K562 (cell line): ENCODE measurements around the gene JAKMIP1. TPM values are rescaled to one million over a fixed set of nuclear protein-coding genes. Genes with fewer than 3 reads are reported as not detected.

Experiments
- ATAC-seq: fragments of 200-7000 bp; cut with Tn5 transposase; 3 replicates; pipeline ENCODE4 v1.9.1; 2020; ENCODE audit warnings: moderate library complexity
- BruUV-seq: library from RNA; stranded (reverse); fragments of 400-500 nt; replicated peaks from 2 replicates; lab custom pipeline; 2021; lab: Mats Ljungman, UMichigan
- CTCF ChIA-PET: fragments of 300-600 bp; formaldehyde crosslinking; extraction: SDS; loops from one replicate; lab custom pipeline; 2021; ENCODE audit warnings: low intra/inter-chr PET ratio; lab: Yijun Ruan, JAX
- POLR2A ChIA-PET: fragments of 300-600, 350-650 bp; sonication (Branson Sonifier 250); formaldehyde crosslinking; extraction: SDS; loops from one replicate; lab custom pipeline; 2021; ENCODE audit warnings: antibody characterized with exemption, inconsistent platforms; lab: Yijun Ruan, JAX
- DNase-seq, 4 experiments: peaks; one replicate each; pipeline versions ENCODE4 v3.0.0 to v3.0.0-alpha.2; 2011 to 2018; ENCODE audit warnings: low spot score in 3 of 4, mixed read lengths in 3 of 4; ENCODE audit errors: extremely low read depth in 1 of 4
- FAIRE-seq: peaks from 2 replicates; lab custom pipeline; 2011; peaks lifted over from hg19 to GRCh38; lab: Jason Lieb, UNC
- H2AFZ ChIP-seq: 2 replicates; pipeline ENCODE4 v1.6.0; 2011; ENCODE audit warnings: low read depth, low read length, control low read depth, inconsistent platforms
- H3K27ac ChIP-seq: fragments of 200-600 bp; 3 replicates; pipeline ENCODE4 v1.8.0; 2011; ENCODE audit warnings: low read depth, mild to moderate bottlenecking, control low read depth, inconsistent platforms, low read length, moderate library complexity, mixed read lengths; ENCODE audit errors: extremely low read depth
- H3K27me3 ChIP-seq, 2 experiments: fragments of 300-600 bp in 1 of 2; 2 replicates in 1 of 2; 3 replicates in 1 of 2; pipeline versions ENCODE4 v1.6.0 to v1.8.0; 2011; ENCODE audit warnings: inconsistent platforms in 2 of 2, low read length in 2 of 2, mild to moderate bottlenecking in 1 of 2, mixed read lengths in 1 of 2, moderate library complexity in 1 of 2; ENCODE audit not compliant: control insufficient read depth in 2 of 2, insufficient read depth in 2 of 2
- H3K36me3 ChIP-seq: fragments of 300-600 bp; 3 replicates; pipeline ENCODE4 v1.8.0; 2011; ENCODE audit warnings: mild to moderate bottlenecking, low read length, inconsistent platforms; ENCODE audit not compliant: control insufficient read depth, insufficient read depth
- H3K4me1 ChIP-seq, 2 experiments: fragments of 200-600 bp in 1 of 2; replicated peaks in 1 of 2; 2 replicates in 1 of 2; 3 replicates in 1 of 2; pipeline versions ENCODE4 v1.5.1 to v1.8.0; 2011; ENCODE audit warnings: inconsistent platforms in 2 of 2, low read length in 2 of 2, mild to moderate bottlenecking in 1 of 2, mixed read lengths in 1 of 2, moderate library complexity in 1 of 2; ENCODE audit not compliant: control insufficient read depth in 2 of 2, insufficient read depth in 2 of 2
- H3K4me2 ChIP-seq: 2 replicates; pipeline ENCODE4 v1.6.1; 2011; ENCODE audit warnings: low read length, control low read depth, inconsistent platforms, mixed read lengths; ENCODE audit not compliant: insufficient read depth
- H3K4me3 ChIP-seq: fragments of 200-600 bp; sonication (generic), shearing (Covaris generic); 2 replicates; pipeline ENCODE4 v1.5.1; 2016; ENCODE audit warnings: control low read depth, inconsistent platforms
- H3K79me2 ChIP-seq: fragments of 200-600 bp; 3 replicates; pipeline ENCODE4 v1.8.0; 2011; ENCODE audit warnings: low read length, inconsistent platforms; ENCODE audit not compliant: control insufficient read depth, insufficient read depth
- H3K9ac ChIP-seq, 2 experiments: 2 replicates each; pipeline versions ENCODE4 v1.6.0 to v1.6.1; 2011; ENCODE audit warnings: low read depth in 2 of 2, low read length in 2 of 2, control low read depth in 1 of 2, inconsistent platforms in 1 of 2, mild to moderate bottlenecking in 1 of 2, mixed read lengths in 1 of 2; ENCODE audit not compliant: insufficient read depth in 1 of 2
- H3K9me1 ChIP-seq: one replicate; pipeline ENCODE4 v1.6.0; 2011; ENCODE audit warnings: inconsistent platforms, mild to moderate bottlenecking, low read length, moderate library complexity; ENCODE audit not compliant: control insufficient read depth, insufficient read depth
- H3K9me3 ChIP-seq: replicated peaks from 2 replicates; pipeline ENCODE4 v1.5.1; 2011; ENCODE audit warnings: low read depth, low read length, inconsistent platforms; ENCODE audit not compliant: control insufficient read depth, insufficient read depth
- H4K20me1 ChIP-seq: replicated peaks from 2 replicates; pipeline ENCODE4 v1.6.1; 2011; ENCODE audit warnings: low read length, inconsistent platforms, mixed read lengths; ENCODE audit not compliant: control insufficient read depth, insufficient read depth
- CBX8 ChIP-seq: fragments of 200-600 bp; sonication (generic); IDR thresholded peaks from 2 replicates; pipeline ENCODE4 v1.6.1; 2012; ENCODE audit warnings: borderline replicate concordance, mixed run types, low read depth, mild to moderate bottlenecking, moderate library complexity, mixed read lengths, low read length, control low read depth, inconsistent platforms; ENCODE audit not compliant: poor library complexity, severe bottlenecking; ENCODE audit errors: extremely low read depth
- NBN ChIP-seq: fragments of 450-650 bp; IDR thresholded peaks from 2 replicates; pipeline ENCODE4 v1.6.1; 2016; ENCODE audit warnings: low read depth, mild to moderate bottlenecking
- NCOR1 ChIP-seq: fragments of 450-650 bp; IDR thresholded peaks from 2 replicates; pipeline ENCODE4 v1.6.1; 2016; ENCODE audit warnings: mild to moderate bottlenecking, moderate library complexity
- PRPF4 ChIP-seq: fragments of 200-400 bp; formaldehyde crosslinking; IDR thresholded peaks from one replicate; pipeline ENCODE4 v1.6.1; 2017; ENCODE audit warnings: low read length, low read depth, mild to moderate bottlenecking; ENCODE audit not compliant: insufficient read depth, poor library complexity, severe bottlenecking
- ZBTB40 ChIP-seq, 2 experiments: fragments of 450-650 bp in 1 of 2; sonication (generic) in 1 of 2; formaldehyde crosslinking in 1 of 2; IDR thresholded peaks; 2 replicates each; pipeline versions ENCODE4 v1.7.1 to v1.9.0; 2016 to 2022; ENCODE audit warnings: inconsistent platforms in 1 of 2, mild to moderate bottlenecking in 1 of 2, missing genetic modification reagents in 1 of 2
- ZFX ChIP-seq: sonication (generic); formaldehyde crosslinking; IDR thresholded peaks from 2 replicates; pipeline ENCODE4 v1.8.0; 2022; ENCODE audit warnings: mild to moderate bottlenecking, missing genetic modification reagents, moderate library complexity
- ZNF282 ChIP-seq: sonication (generic); formaldehyde crosslinking; IDR thresholded peaks from 2 replicates; pipeline ENCODE4 v1.8.1; 2023; ENCODE audit warnings: missing genetic modification reagents
- WGBS: fragments of 100-300 bp; shearing (Covaris generic); methylation state at CpG from one replicate; pipeline ENCODE4 v1.1.6; 2016; ENCODE audit warnings: low coverage, mixed read lengths; ENCODE audit not compliant: insufficient coverage; ENCODE audit errors: missing lambda C conversion rate; 5-methylcytosine and 5-hydroxymethylcytosine counted together
- in situ Hi-C: fragments of 300-500 bp; cut with MboI; formaldehyde crosslinking; loops from 4 replicates; pipeline ENCODE4 v1.15.0; 2018; ENCODE audit warnings: inconsistent platforms, mixed read lengths
- intact Hi-C: fragments of 100-400 bp; cut with micrococcal nuclease; formaldehyde crosslinking; loops from 2 replicates; pipeline ENCODE4 v1.14.2; 2022
- polyA plus RNA-seq, 8 experiments: library from polyadenylated mRNA; depleted of rRNA in 4 of 8; stranded (reverse) in 5 of 8; unstranded in 3 of 8; fragments of >200 nt; fragmentation: Nextera tagmentation in 2 of 8; fragmentation: Illumina TruSeq in 1 of 8; extraction: Ambion mirVana in 2 of 8; extraction: Trizol in 1 of 8; gene quantifications; 2 replicates each; pipeline versions ENCODE4 v1.2.1 to v1.2.3, GENCODE V29; 2011 to 2014; ENCODE audit warnings: inconsistent platforms in 1 of 8, missing spikeins in 1 of 8
- total RNA-seq, 7 experiments: library from RNA; depleted of rRNA in 6 of 7; stranded (reverse); fragments of >200 nt in 6 of 7; fragmentation: Illumina TruSeq in 2 of 7; extraction: Trizol in 2 of 7; gene quantifications; 2 replicates each; pipeline versions ENCODE4 v1.2.1 to v1.2.3, GENCODE V29; 2011 to 2021; ENCODE audit warnings: low replicate concordance in 1 of 7

JAKMIP1 gene
- total and polyA plus RNA-seq, 9 of the 15 experiments (the other 6 are each of a cell fraction or from before 2014, with no cell fraction given), result not detected

GRCh38 chr4:6231663-6232165, 31.4 kb upstream of the JAKMIP1 start:
- Histone ChIP-seq H3K4me1 (no peaks in the 10 kb centered on the region; a peak in 1 of 5 replicates), H3K79me2 (no peaks in the 10 kb centered on the region), H3K9me1 (no peaks in the 10 kb centered on the region), H3K4me2 (no peak overlapping the region), H3K27me3 (peaks cover 0 to 28% of the 10 kb centered on the region in 2 experiments; a peak in 3 of 5 replicates), H3K9me3 (no peaks in the 10 kb centered on the region), H3K9ac (no peak overlapping the region), H2AFZ (no peak overlapping the region), H4K20me1 (no peaks in the 10 kb centered on the region), H3K27ac (no peak overlapping the region), H3K36me3 (no peaks in the 10 kb centered on the region), H3K4me3 (no peak overlapping the region)
- intact Hi-C loops (no loop called here), in situ Hi-C loops (no loop called here)
- no peak for TF ChIP-seq CBX8
- TF ChIP-seq PRPF4, result no peak
- TF ChIP-seq NCOR1, result no peak
- no peak for TF ChIP-seq ZFX (CRISPR knock-in tag)
- TF ChIP-seq ZNF282 (CRISPR knock-in tag), result no peak
- peak; percentile 92 for TF ChIP-seq ZBTB40 (IDR thresholded peaks at IDR 0.05)
- TF ChIP-seq ZBTB40 (CRISPR knock-in tag; IDR thresholded peaks at IDR 0.05), result peak; percentile 84
- no peak for TF ChIP-seq NBN
- DNase-seq (no peak), FAIRE-seq (no peak), ATAC-seq (no peak)
- ChIA-PET POLR2A (no interaction called here), CTCF (no interaction called here)
- 2% methylated on average over 7 of the region's 7 CpGs for WGBS
- BruUV-seq, result no TSS peak
